Measurements from ENCODE around the gene CBX3. TPM values are rescaled to one million over a fixed set of nuclear protein-coding genes. Genes with fewer than 3 reads are reported as not detected.
A peak's percentile ranks its signal among the peaks of the same experiment; 100 is the strongest.

CBX3 gene
- total and polyA plus RNA-seq, 2 experiments from 2014 or later: 236 to 249 TPM

DNA sequence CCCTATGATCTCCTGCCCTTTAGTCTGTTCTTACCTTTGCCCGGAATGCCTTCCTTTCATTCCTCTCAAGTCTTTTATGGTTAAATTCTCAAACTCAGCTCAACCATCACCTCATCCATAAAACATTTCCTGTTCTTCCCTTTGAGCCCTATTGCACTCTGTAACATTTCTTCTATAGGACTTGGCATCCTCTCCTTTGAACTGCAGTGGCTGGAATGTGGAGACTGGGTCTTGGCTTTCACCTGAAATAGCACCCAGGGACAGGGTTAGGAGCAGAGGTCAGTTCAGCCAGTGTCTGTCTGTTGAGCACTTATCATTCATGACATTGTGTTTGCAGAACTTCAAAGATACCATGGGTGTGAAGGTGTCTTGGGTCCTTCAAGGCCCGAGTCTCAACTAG, 42.3 kb upstream of the CBX3 start (continued):
- TF ChIP-seq, protein P1, sequence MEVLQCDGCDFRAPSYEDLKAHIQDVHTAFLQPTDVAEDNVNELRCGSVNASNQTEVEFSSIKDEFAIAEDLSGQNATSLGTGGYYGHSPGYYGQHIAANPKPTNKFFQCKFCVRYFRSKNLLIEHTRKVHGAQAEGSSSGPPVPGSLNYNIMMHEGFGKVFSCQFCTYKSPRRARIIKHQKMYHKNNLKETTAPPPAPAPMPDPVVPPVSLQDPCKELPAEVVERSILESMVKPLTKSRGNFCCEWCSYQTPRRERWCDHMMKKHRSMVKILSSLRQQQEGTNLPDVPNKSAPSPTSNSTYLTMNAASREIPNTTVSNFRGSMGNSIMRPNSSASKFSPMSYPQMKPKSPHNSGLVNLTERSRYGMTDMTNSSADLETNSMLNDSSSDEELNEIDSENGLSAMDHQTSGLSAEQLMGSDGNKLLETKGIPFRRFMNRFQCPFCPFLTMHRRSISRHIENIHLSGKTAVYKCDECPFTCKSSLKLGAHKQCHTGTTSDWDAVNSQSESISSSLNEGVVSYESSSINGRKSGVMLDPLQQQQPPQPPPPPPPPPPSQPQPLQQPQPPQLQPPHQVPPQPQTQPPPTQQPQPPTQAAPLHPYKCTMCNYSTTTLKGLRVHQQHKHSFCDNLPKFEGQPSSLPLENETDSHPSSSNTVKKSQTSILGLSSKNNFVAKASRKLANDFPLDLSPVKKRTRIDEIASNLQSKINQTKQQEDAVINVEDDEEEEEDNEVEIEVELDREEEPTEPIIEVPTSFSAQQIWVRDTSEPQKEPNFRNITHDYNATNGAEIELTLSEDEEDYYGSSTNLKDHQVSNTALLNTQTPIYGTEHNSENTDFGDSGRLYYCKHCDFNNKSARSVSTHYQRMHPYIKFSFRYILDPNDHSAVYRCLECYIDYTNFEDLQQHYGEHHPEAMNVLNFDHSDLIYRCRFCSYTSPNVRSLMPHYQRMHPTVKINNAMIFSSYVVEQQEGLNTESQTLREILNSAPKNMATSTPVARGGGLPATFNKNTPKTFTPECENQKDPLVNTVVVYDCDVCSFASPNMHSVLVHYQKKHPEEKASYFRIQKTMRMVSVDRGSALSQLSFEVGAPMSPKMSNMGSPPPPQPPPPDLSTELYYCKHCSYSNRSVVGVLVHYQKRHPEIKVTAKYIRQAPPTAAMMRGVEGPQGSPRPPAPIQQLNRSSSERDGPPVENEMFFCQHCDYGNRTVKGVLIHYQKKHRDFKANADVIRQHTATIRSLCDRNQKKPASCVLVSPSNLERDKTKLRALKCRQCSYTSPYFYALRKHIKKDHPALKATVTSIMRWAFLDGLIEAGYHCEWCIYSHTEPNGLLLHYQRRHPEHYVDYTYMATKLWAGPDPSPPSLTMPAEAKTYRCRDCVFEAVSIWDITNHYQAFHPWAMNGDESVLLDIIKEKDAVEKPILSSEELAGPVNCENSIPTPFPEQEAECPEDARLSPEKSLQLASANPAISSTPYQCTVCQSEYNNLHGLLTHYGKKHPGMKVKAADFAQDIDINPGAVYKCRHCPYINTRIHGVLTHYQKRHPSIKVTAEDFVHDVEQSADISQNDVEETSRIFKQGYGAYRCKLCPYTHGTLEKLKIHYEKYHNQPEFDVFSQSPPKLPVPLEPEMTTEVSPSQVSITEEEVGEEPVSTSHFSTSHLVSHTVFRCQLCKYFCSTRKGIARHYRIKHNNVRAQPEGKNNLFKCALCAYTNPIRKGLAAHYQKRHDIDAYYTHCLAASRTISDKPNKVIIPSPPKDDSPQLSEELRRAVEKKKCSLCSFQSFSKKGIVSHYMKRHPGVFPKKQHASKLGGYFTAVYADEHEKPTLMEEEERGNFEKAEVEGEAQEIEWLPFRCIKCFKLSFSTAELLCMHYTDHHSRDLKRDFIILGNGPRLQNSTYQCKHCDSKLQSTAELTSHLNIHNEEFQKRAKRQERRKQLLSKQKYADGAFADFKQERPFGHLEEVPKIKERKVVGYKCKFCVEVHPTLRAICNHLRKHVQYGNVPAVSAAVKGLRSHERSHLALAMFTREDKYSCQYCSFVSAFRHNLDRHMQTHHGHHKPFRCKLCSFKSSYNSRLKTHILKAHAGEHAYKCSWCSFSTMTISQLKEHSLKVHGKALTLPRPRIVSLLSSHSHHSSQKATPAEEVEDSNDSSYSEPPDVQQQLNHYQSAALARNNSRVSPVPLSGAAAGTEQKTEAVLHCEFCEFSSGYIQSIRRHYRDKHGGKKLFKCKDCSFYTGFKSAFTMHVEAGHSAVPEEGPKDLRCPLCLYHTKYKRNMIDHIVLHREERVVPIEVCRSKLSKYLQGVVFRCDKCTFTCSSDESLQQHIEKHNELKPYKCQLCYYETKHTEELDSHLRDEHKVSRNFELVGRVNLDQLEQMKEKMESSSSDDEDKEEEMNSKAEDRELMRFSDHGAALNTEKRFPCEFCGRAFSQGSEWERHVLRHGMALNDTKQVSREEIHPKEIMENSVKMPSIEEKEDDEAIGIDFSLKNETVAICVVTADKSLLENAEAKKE (CRISPR knock-in tag; IDR thresholded peaks at IDR 0.05): no peak
- no peak for TF ChIP-seq EZH2phosphoT487 (IDR thresholded peaks at IDR 0.05; ENCODE audit: unreplicated experiment)

DNA sequence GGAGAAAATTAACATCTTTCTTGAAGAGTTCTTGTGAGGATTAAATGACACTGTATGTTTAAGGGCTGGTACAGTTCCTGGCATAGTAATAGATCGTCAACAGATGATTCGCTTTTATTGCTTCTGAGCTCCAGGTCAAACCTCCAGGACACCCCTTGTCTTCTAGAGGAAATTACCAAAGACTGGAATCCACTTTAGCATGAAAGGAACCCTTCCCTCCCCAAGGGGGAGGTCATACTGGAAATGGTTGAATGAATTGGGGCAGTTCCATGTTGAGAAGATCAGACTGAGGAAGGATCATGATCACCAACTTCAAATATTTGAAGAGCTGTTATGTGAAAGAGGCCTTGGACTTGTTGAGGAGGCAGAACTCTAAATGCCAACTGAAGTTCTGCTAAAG, 40.6 kb upstream of the CBX3 start:
- Histone ChIP-seq H3K4me3 (no peak overlapping the region; the same call in 1 of the 2 replicates), H3K9me2 (ENCODE audit: insufficient read depth) (no peaks in the 10 kb centered on the region), H3F3A (replicated peaks; ENCODE audit: low read depth) (no peaks in the 10 kb centered on the region), H3K4me1 (ENCODE audit: insufficient read depth) (peaks cover 69% of the 10 kb centered on the region), H4K20me1 (replicated peaks; ENCODE audit: insufficient read depth) (peaks cover 74% of the 10 kb centered on the region), H3K27me3 (ENCODE audit: insufficient read depth) (no peaks in the 10 kb centered on the region), H3K27ac (ENCODE audit: low read depth) (no peak overlapping the region), H3K79me2 (replicated peaks; ENCODE audit: insufficient read depth) (peaks cover 100% of the 10 kb centered on the region), H3K4me2 (peak overlapping the region; percentile 24), H2AFZ (no peak overlapping the region), H3K36me3 (ENCODE audit: insufficient read depth) (no peaks in the 10 kb centered on the region)
- Mint-ChIP-seq H3K9me3 (peaks cover 16% of the 10 kb centered on the region; the same call in 2 of the 3 replicates), H3K36me3 (ENCODE audit: low read depth) (peaks cover 68% of the 10 kb centered on the region), H3K4me3 (peak overlapping the region; percentile 37; the same call in 2 of the 3 replicates), H3K27ac (peak overlapping the region; percentile 83), H3K4me1 (peaks cover 57% of the 10 kb centered on the region), H3K27me3 (ENCODE audit: insufficient read depth, low read depth, poor library complexity) (peaks cover 15% of the 10 kb centered on the region)
- ATAC-seq (no peak), DNase-seq (ENCODE audit: low spot score) (no peak)
- TF ChIP-seq NANOG (IDR thresholded peaks at IDR 0.05; ENCODE audit: borderline replicate concordance) (no peak), EZH2 (IDR thresholded peaks at IDR 0.05; ENCODE audit: low read depth, unreplicated experiment) (no peak), ZNF114 (CRISPR knock-in tag; IDR thresholded peaks at IDR 0.05) (no peak), ZNF331 (CRISPR knock-in tag; IDR thresholded peaks at IDR 0.05; ENCODE audit: low read depth) (no peak), CREB1 (CRISPR knock-in tag; IDR thresholded peaks at IDR 0.05; ENCODE audit: low read depth) (no peak)
- TF ChIP-seq, protein P2, sequence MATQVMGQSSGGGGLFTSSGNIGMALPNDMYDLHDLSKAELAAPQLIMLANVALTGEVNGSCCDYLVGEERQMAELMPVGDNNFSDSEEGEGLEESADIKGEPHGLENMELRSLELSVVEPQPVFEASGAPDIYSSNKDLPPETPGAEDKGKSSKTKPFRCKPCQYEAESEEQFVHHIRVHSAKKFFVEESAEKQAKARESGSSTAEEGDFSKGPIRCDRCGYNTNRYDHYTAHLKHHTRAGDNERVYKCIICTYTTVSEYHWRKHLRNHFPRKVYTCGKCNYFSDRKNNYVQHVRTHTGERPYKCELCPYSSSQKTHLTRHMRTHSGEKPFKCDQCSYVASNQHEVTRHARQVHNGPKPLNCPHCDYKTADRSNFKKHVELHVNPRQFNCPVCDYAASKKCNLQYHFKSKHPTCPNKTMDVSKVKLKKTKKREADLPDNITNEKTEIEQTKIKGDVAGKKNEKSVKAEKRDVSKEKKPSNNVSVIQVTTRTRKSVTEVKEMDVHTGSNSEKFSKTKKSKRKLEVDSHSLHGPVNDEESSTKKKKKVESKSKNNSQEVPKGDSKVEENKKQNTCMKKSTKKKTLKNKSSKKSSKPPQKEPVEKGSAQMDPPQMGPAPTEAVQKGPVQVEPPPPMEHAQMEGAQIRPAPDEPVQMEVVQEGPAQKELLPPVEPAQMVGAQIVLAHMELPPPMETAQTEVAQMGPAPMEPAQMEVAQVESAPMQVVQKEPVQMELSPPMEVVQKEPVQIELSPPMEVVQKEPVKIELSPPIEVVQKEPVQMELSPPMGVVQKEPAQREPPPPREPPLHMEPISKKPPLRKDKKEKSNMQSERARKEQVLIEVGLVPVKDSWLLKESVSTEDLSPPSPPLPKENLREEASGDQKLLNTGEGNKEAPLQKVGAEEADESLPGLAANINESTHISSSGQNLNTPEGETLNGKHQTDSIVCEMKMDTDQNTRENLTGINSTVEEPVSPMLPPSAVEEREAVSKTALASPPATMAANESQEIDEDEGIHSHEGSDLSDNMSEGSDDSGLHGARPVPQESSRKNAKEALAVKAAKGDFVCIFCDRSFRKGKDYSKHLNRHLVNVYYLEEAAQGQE (IDR thresholded peaks at IDR 0.05; ENCODE audit: unreplicated experiment): no peak

Data from GM23338 (cell line).